AG04449 (cell line): Measurements from ENCODE around the gene GAGE12H.
"Not testable (repeated sequence)": the region's sequence is repeated elsewhere in the genome, so short reads cannot be mapped to it uniquely, and the experiment has no call there.

Experiments
- CTCF ChIA-PET: fragments of 350-600 bp; formaldehyde crosslinking; extraction: SDS; loops from one replicate; lab custom pipeline; 2021; ENCODE audit warnings: antibody characterized with exemption; lab: Yijun Ruan, JAX
- POLR2A ChIA-PET: fragments of 400-600, 350-600 bp; formaldehyde crosslinking; extraction: SDS; loops from one replicate; lab custom pipeline; 2020; ENCODE audit warnings: antibody characterized with exemption, inconsistent platforms; lab: Yijun Ruan, JAX
- DNase-seq: peaks from one replicate; pipeline ENCODE4 v3.0.0-alpha.2; 2010; ENCODE audit warnings: low read depth, low spot score
- H3K4me3 ChIP-seq: 2 replicates; pipeline ENCODE4 v1.5.1; 2011; ENCODE audit warnings: low read depth, mild to moderate bottlenecking, control low read depth, low read length

Gene GAGE12H

GRCh38 chrX:49579649-49580048 lies at the start of gene GAGE12H:
GAGE12H (plus strand) TSS chrX:49579949; CDS start chrX:49581104, 1,155 bp downstream.
- POLR2A ChIA-PET, CTCF ChIA-PET, H3K4me3 ChIP-seq, DNase-seq: not testable (repeated sequence)

GRCh38 chrX:49531877-49532276 lies 47.9 kb upstream of the GAGE12H start, which contains the start of gene GAGE12C:
GAGE12C (plus strand) TSS chrX:49532177; CDS start chrX:49533332, 1,155 bp downstream.
- DNase-seq, POLR2A ChIA-PET, CTCF ChIA-PET, H3K4me3 ChIP-seq: not testable (repeated sequence)

- POLR2A ChIA-PET, H3K4me3 ChIP-seq, CTCF ChIA-PET, DNase-seq: not testable (repeated sequence)
Measured at GRCh38 chrX:49541433-49541832, 38.3 kb upstream of the GAGE12H start, which contains the start of gene GAGE12D. GAGE12D (plus strand) TSS chrX:49541733; CDS start chrX:49542888, 1,155 bp downstream.

- DNase-seq, H3K4me3 ChIP-seq, POLR2A ChIA-PET, CTCF ChIA-PET: not testable (repeated sequence)
Measured at GRCh38 chrX:49550989-49551388, 28.8 kb upstream of the GAGE12H start, which contains the start of gene GAGE12E. GAGE12E (plus strand) TSS chrX:49551289; CDS start chrX:49552444, 1,155 bp downstream.

GRCh38 chrX:49560542-49560941 lies 19.2 kb upstream of the GAGE12H start, which contains the start of gene GAGE12F:
GAGE12F (plus strand) TSS chrX:49560842; CDS start chrX:49561997, 1,155 bp downstream.
- DNase-seq, H3K4me3 ChIP-seq, POLR2A ChIA-PET, CTCF ChIA-PET: not testable (repeated sequence)

GRCh38 chrX:49568728-49569127 lies 11.0 kb upstream of the GAGE12H start:
- H3K4me3 ChIP-seq, DNase-seq, POLR2A ChIA-PET, CTCF ChIA-PET: not testable (repeated sequence)

- H3K4me3 ChIP-seq, POLR2A ChIA-PET, DNase-seq, CTCF ChIA-PET: not testable (repeated sequence)
Measured at GRCh38 chrX:49569152-49569551, 10.6 kb upstream of the GAGE12H start.

- DNase-seq, H3K4me3 ChIP-seq, CTCF ChIA-PET, POLR2A ChIA-PET: not testable (repeated sequence)
Measured at GRCh38 chrX:49570100-49570499, 9.6 kb upstream of the GAGE12H start, which contains the start of gene GAGE12G. GAGE12G (plus strand) TSS chrX:49570400; CDS start chrX:49571555, 1,155 bp downstream.

- DNase-seq, H3K4me3 ChIP-seq, POLR2A ChIA-PET, CTCF ChIA-PET: not testable (repeated sequence)
Measured at GRCh38 chrX:49589196-49589595, 9.4 kb downstream of the GAGE12H start, which contains the start of gene GAGE2A. GAGE2A (plus strand) TSS chrX:49589496; CDS start chrX:49590651, 1,155 bp downstream.

GRCh38 chrX:49589769-49590478 lies 10.2 kb downstream of the GAGE12H start:
- CTCF ChIA-PET, H3K4me3 ChIP-seq, POLR2A ChIA-PET, DNase-seq: not testable (repeated sequence)

GRCh38 chrX:49590488-49590887 lies 10.7 kb downstream of the GAGE12H start:
- POLR2A ChIA-PET, H3K4me3 ChIP-seq, CTCF ChIA-PET, DNase-seq: not testable (repeated sequence)

- CTCF ChIA-PET, DNase-seq, H3K4me3 ChIP-seq, POLR2A ChIA-PET: not testable (repeated sequence)
Measured at GRCh38 chrX:49598720-49599119, 19.0 kb downstream of the GAGE12H start, which contains the start of gene GAGE1. GAGE1 (plus strand) TSS chrX:49599020; CDS start chrX:49600175, 1,155 bp downstream.
